ENCODE measurements around the gene DHX32. TPM values are rescaled to one million over a fixed set of nuclear protein-coding genes. Genes with fewer than 3 reads are reported as not detected.

Gene DHX32
- total RNA-seq, 3 donors from 2014 or later (not counting 1 experiment from before 2014, with no cell fraction given) = 6.9 to 11.9 (median 10.9) TPM

DNA sequence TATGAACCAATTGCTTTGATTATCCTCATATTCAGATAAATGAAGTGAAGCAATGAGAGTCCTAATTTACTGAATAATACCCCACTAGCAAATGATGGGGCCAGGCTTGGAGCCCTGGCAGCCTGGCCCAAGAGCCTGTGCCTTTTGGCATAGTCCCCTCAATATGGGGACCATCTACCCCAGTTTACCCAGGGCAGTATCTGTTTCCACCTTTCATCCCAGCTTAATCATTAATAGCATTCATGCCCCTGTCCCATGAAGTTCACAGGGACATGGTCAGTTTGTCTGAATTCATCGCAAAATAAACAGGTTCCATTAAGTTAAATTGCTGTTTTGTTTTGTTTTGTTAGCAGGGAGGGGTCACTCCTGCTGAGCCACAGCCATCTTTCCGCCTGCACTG, 32.2 kb downstream of the DHX32 start:
- Histone ChIP-seq H3K9me3 (ENCODE audit: control insufficient read depth, insufficient read depth, low read length) (no peaks in the 10 kb centered on the region), H3K27ac (ENCODE audit: low read length) (no peak overlapping the region), H3K4me3 (ENCODE audit: low read length) (no peak overlapping the region), H3K36me3 (ENCODE audit: control insufficient read depth, insufficient read depth, low read length) (peaks cover 24% of the 10 kb centered on the region), H3K27me3 (ENCODE audit: control insufficient read depth, insufficient read depth, low read length) (no peaks in the 10 kb centered on the region), H3K4me1 (ENCODE audit: control insufficient read depth, insufficient read depth, low read length) (no peaks in the 10 kb centered on the region)
- Mint-ChIP-seq H3K9me3 (no peaks in the 10 kb centered on the region), H3K4me3 (no peak overlapping the region), H3K27ac (no peak overlapping the region), H3K36me3 (peaks cover 5% of the 10 kb centered on the region), H3K27me3 (ENCODE audit: low read depth in 2 of 2) (no peaks in the 10 kb centered on the region), H3K4me1 (no peaks in the 10 kb centered on the region)
- intact Hi-C loops (cut with micrococcal nuclease) = no loop called here
- WGBS (ENCODE audit: insufficient coverage) = 91% methylated on average over 2 of the region's 2 CpGs
- TF ChIP-seq, protein P1, sequence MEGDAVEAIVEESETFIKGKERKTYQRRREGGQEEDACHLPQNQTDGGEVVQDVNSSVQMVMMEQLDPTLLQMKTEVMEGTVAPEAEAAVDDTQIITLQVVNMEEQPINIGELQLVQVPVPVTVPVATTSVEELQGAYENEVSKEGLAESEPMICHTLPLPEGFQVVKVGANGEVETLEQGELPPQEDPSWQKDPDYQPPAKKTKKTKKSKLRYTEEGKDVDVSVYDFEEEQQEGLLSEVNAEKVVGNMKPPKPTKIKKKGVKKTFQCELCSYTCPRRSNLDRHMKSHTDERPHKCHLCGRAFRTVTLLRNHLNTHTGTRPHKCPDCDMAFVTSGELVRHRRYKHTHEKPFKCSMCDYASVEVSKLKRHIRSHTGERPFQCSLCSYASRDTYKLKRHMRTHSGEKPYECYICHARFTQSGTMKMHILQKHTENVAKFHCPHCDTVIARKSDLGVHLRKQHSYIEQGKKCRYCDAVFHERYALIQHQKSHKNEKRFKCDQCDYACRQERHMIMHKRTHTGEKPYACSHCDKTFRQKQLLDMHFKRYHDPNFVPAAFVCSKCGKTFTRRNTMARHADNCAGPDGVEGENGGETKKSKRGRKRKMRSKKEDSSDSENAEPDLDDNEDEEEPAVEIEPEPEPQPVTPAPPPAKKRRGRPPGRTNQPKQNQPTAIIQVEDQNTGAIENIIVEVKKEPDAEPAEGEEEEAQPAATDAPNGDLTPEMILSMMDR (IDR thresholded peaks at IDR 0.05) = no peak
- no peak for ATAC-seq
- DNase-seq = no peak

DNA sequence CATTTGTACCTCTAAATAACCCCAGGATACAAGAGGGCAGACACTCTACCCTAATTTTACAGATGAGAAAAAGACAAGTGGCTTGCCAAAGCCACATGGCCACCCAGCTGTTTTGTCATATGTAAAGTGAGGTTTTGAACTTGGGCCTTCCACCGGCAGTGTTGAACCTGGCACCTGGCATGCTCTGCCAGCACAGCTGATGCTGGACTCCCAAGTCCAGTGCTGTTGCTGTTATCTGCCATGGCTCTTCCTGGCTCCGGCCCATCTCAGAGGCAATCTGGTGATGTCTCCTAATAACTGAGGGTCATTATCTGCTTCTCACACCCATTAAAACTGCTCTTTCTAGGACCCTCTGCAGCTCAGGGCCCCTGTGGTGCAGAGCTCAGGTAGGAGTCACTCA, 32.7 kb downstream of the DHX32 start:
- Histone ChIP-seq H3K27me3 (ENCODE audit: control insufficient read depth, insufficient read depth, low read length) (no peaks in the 10 kb centered on the region), H3K4me3 (ENCODE audit: low read length) (no peak overlapping the region), H3K27ac (ENCODE audit: low read length) (no peak overlapping the region), H3K36me3 (ENCODE audit: control insufficient read depth, insufficient read depth, low read length) (peaks cover 24% of the 10 kb centered on the region), H3K4me1 (ENCODE audit: control insufficient read depth, insufficient read depth, low read length) (no peaks in the 10 kb centered on the region), H3K9me3 (ENCODE audit: control insufficient read depth, insufficient read depth, low read length) (no peaks in the 10 kb centered on the region)
- 95% methylated on average over 2 of the region's 2 CpGs for WGBS (ENCODE audit: insufficient coverage)
- Mint-ChIP-seq H3K27ac (no peak overlapping the region), H3K9me3 (no peaks in the 10 kb centered on the region), H3K4me1 (no peaks in the 10 kb centered on the region), H3K27me3 (ENCODE audit: low read depth in 2 of 2) (no peaks in the 10 kb centered on the region), H3K36me3 (peaks cover 5% of the 10 kb centered on the region), H3K4me3 (no peak overlapping the region)
- intact Hi-C loops (cut with micrococcal nuclease) = no loop called here
- DNase-seq (no peak), ATAC-seq (no peak)
- TF ChIP-seq, protein P1 (IDR thresholded peaks at IDR 0.05) = no peak

DNA sequence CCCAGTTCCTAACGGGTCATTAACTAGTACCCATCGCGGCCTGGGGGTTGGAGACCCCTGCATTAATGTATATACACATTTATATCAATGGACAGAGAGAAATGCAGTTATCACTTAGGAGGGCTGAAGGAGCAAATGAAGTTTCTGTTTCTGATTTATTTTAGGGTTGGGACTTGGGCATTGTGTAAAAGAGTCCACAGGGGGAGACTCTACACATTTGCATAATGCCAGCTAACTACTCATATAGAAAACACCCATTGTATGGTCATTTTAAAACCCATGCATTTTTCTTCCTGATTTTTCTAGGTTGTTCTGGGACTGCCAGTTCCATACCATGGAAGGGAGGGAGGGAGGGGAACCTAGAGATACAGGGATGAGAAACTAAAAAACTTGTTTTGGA, 34.2 kb downstream of the DHX32 start:
- TF ChIP-seq, protein P1 (IDR thresholded peaks at IDR 0.05) = no peak
- H3K27ac ChIP-seq (ENCODE audit: low read length) = no peak overlapping the region
- H3K4me3 ChIP-seq (ENCODE audit: low read length) = no peak overlapping the region
- H3K27ac Mint-ChIP-seq = no peak overlapping the region
- H3K27me3 Mint-ChIP-seq (ENCODE audit: low read depth in 2 of 2) = no peaks in the 10 kb centered on the region
- ATAC-seq (no peak), DNase-seq (no peak)
- H3K27me3 ChIP-seq (ENCODE audit: control insufficient read depth, insufficient read depth, low read length) = no peaks in the 10 kb centered on the region
- H3K36me3 ChIP-seq (ENCODE audit: control insufficient read depth, insufficient read depth, low read length) = peaks cover 22% of the 10 kb centered on the region
- intact Hi-C loops (cut with micrococcal nuclease) = no loop called here
- no peaks in the 10 kb centered on the region for H3K4me1 ChIP-seq (ENCODE audit: control insufficient read depth, insufficient read depth, low read length)
- no peaks in the 10 kb centered on the region for H3K4me1 Mint-ChIP-seq
- no peak overlapping the region for H3K4me3 Mint-ChIP-seq
- H3K9me3 Mint-ChIP-seq = no peaks in the 10 kb centered on the region
- no peaks in the 10 kb centered on the region for H3K9me3 ChIP-seq (ENCODE audit: control insufficient read depth, insufficient read depth, low read length)
- 100% methylated on average over 3 of the region's 3 CpGs for WGBS (ENCODE audit: insufficient coverage)
- no peaks in the 10 kb centered on the region for H3K36me3 Mint-ChIP-seq

DNA sequence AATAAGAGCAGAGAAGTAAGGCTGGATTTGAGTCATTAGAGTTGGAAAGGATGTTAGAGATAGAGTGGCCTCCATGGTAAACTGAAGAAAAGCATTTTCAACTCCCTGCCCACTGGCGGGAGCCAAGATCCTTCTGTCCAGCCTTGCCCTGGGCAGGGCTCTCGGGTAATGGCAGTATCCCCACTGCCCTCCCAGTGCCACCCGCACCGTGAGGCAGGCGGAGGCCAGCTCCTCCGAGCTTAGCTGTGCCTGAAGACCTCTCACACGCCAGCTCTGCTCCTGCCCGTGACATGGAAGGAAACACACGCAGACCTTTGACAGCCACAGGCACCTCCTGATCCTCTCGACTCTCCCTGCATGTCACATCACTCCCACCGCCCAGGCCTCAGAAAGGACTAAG, 35.5 kb downstream of the DHX32 start:
- intact Hi-C loops (cut with micrococcal nuclease) = no loop called here
- Histone ChIP-seq H3K27me3 (ENCODE audit: control insufficient read depth, insufficient read depth, low read length) (no peaks in the 10 kb centered on the region), H3K4me1 (ENCODE audit: control insufficient read depth, insufficient read depth, low read length) (no peaks in the 10 kb centered on the region), H3K4me3 (ENCODE audit: low read length) (no peak overlapping the region), H3K36me3 (ENCODE audit: control insufficient read depth, insufficient read depth, low read length) (peaks cover 21% of the 10 kb centered on the region), H3K27ac (ENCODE audit: low read length) (no peak overlapping the region), H3K9me3 (ENCODE audit: control insufficient read depth, insufficient read depth, low read length) (no peaks in the 10 kb centered on the region)
- Mint-ChIP-seq H3K27ac (no peak overlapping the region), H3K4me1 (no peaks in the 10 kb centered on the region), H3K4me3 (no peak overlapping the region), H3K27me3 (ENCODE audit: low read depth in 2 of 2) (no peaks in the 10 kb centered on the region), H3K9me3 (no peaks in the 10 kb centered on the region), H3K36me3 (no peaks in the 10 kb centered on the region)
- WGBS (ENCODE audit: insufficient coverage) = 97% methylated on average over 11 of the region's 11 CpGs
- TF ChIP-seq, protein P1 (IDR thresholded peaks at IDR 0.05) = no peak
- ATAC-seq = no peak
- DNase-seq = no peak
